ENCODE data around the gene KCNMB3.
"Not testable (repeated sequence)": the region's sequence is repeated elsewhere in the genome, so short reads cannot be mapped to it uniquely, and the experiment has no call there.

The KCNMB3 gene

GRCh38 chr3:179263134-179263533, 12.2 kb upstream of the KCNMB3 start:
- DNase-seq = no peak

- DNase-seq = peak; percentile 48 to 89
Observed at GRCh38 chr3:179260949-179261765, 10.2 kb upstream of the KCNMB3 start.

- DNase-seq = not testable (repeated sequence)
Observed at GRCh38 chr3:179259959-179260756, 9.2 kb upstream of the KCNMB3 start.

GRCh38 chr3:179258820-179259219, 7.9 kb upstream of the KCNMB3 start:
- DNase-seq = no peak

GRCh38 chr3:179257742-179258141, 6.8 kb upstream of the KCNMB3 start:
- DNase-seq = not testable (repeated sequence)

GRCh38 chr3:179256813-179257212, 5.9 kb upstream of the KCNMB3 start:
- DNase-seq = no peak

- no peak for DNase-seq
Observed at GRCh38 chr3:179247289-179248015, 3.5 kb downstream of the KCNMB3 start.

- no peak for DNase-seq
Observed at GRCh38 chr3:179244878-179245277, 6.0 kb downstream of the KCNMB3 start.

- not testable (repeated sequence) for DNase-seq
Observed at GRCh38 chr3:179242859-179243258, 8.1 kb downstream of the KCNMB3 start.

GRCh38 chr3:179240299-179240698, 10.6 kb downstream of the KCNMB3 start:
- not testable (repeated sequence) for DNase-seq

- no peak for DNase-seq
Observed at GRCh38 chr3:179236669-179237301, 14.1 kb downstream of the KCNMB3 start.

- DNase-seq = no peak
Observed at GRCh38 chr3:179234199-179234598, 16.7 kb downstream of the KCNMB3 start.

GRCh38 chr3:179233043-179233442, 17.9 kb downstream of the KCNMB3 start:
- no peak for DNase-seq

- peak; percentile 13 to 67 for DNase-seq
Observed at GRCh38 chr3:179229177-179229576, 21.7 kb downstream of the KCNMB3 start.

GRCh38 chr3:179227349-179227748, 23.6 kb downstream of the KCNMB3 start:
- DNase-seq = no peak

- DNase-seq = no peak
Observed at GRCh38 chr3:179224584-179224983, 26.3 kb downstream of the KCNMB3 start.

GRCh38 chr3:179223548-179223947, 27.4 kb downstream of the KCNMB3 start:
- DNase-seq = no peak

GRCh38 chr3:179218213-179218612, 32.7 kb downstream of the KCNMB3 start:
- DNase-seq = not testable (repeated sequence)

GRCh38 chr3:179215550-179215949, 35.4 kb downstream of the KCNMB3 start:
- not testable (repeated sequence) for DNase-seq

GRCh38 chr3:179200790-179201189, 50.1 kb downstream of the KCNMB3 start:
- DNase-seq = no peak

GRCh38 chr3:179196700-179197099, 54.2 kb downstream of the KCNMB3 start:
- DNase-seq = no peak

GRCh38 chr3:179196098-179196497, 54.8 kb downstream of the KCNMB3 start:
- no peak for DNase-seq

- DNase-seq = no peak
Observed at GRCh38 chr3:179194931-179195330, 56.0 kb downstream of the KCNMB3 start.

All from NCI-H526 (cell line).